Stomach (tissue), 4 donors: Measurements from ENCODE around the gene INIP.

Experiments used
- EP300 ChIP-seq: sonication (generic); formaldehyde crosslinking; IDR thresholded peaks from one replicate; pipeline ENCODE4 v1.6.1; 2017; ENCODE audit warnings: antibody characterized with exemption
- POLR2A ChIP-seq, 4 donors: fragments of 450-650 bp; IDR thresholded peaks; one replicate each; pipeline ENCODE4 v1.6.1; 2016; ENCODE audit warnings: antibody characterized with exemption in 4 of 4, control low read depth in 2 of 4, mild to moderate bottlenecking in 1 of 4, moderate library complexity in 1 of 4
- TF ChIP-seq, protein P1 (sequence below), 7 experiments: fragments of 450-650 bp in 4 of 7; fragments of 200-600 bp in 3 of 7; sonication (generic) in 3 of 7; IDR thresholded peaks; one replicate each; pipeline ENCODE4 v1.5.1; 2016 to 2019; ENCODE audit warnings: antibody characterized with exemption in 7 of 7, control low read depth in 2 of 7, mild to moderate bottlenecking in 1 of 7

GRCh38 chr9:112755675-112756074, 37.8 kb upstream of the INIP start:
- TF ChIP-seq POLR2A (IDR thresholded peaks at IDR 0.05), result no peak
- TF ChIP-seq, protein P1, sequence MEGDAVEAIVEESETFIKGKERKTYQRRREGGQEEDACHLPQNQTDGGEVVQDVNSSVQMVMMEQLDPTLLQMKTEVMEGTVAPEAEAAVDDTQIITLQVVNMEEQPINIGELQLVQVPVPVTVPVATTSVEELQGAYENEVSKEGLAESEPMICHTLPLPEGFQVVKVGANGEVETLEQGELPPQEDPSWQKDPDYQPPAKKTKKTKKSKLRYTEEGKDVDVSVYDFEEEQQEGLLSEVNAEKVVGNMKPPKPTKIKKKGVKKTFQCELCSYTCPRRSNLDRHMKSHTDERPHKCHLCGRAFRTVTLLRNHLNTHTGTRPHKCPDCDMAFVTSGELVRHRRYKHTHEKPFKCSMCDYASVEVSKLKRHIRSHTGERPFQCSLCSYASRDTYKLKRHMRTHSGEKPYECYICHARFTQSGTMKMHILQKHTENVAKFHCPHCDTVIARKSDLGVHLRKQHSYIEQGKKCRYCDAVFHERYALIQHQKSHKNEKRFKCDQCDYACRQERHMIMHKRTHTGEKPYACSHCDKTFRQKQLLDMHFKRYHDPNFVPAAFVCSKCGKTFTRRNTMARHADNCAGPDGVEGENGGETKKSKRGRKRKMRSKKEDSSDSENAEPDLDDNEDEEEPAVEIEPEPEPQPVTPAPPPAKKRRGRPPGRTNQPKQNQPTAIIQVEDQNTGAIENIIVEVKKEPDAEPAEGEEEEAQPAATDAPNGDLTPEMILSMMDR (IDR thresholded peaks at IDR 0.05), result no peak
- TF ChIP-seq EP300, result no peak
